SU-DHL-6 (cell line): ENCODE measurements around the gene INSM1.

Experiments used
- H2AFZ ChIP-seq: fragments of 200-600 bp; sonication (generic); 2 replicates; pipeline ENCODE4 v1.6.1; 2014; ENCODE audit warnings: low read depth, mild to moderate bottlenecking, moderate library complexity, mixed read lengths, antibody characterized with exemption, low read length; ENCODE audit not compliant: severe bottlenecking
- H3F3A ChIP-seq: fragments of 200-600 bp; shearing (Covaris generic); 2 replicates; pipeline ENCODE4 v1.6.0; 2016; ENCODE audit warnings: antibody characterized with exemption, mild to moderate bottlenecking; ENCODE audit not compliant: insufficient read depth
- H3K27ac ChIP-seq: fragments of 200-600 bp; sonication (generic); 2 replicates; pipeline ENCODE4 v1.5.1; 2016; ENCODE audit warnings: low read depth, mild to moderate bottlenecking, low read length, moderate library complexity, mixed read lengths
- H3K27me3 ChIP-seq: fragments of 200-600 bp; sonication (generic), shearing (Covaris generic); 2 replicates; pipeline ENCODE4 v1.6.0; 2014; ENCODE audit warnings: mild to moderate bottlenecking, low read length
- H3K36me3 ChIP-seq: fragments of 200-600 bp; sonication (generic); 2 replicates; pipeline ENCODE4 v1.6.1; 2014; ENCODE audit warnings: mild to moderate bottlenecking, low read length, mixed read lengths
- H3K4me2 ChIP-seq: fragments of 300-600, 200-600 bp; shearing (Covaris generic), sonication (generic); 2 replicates; pipeline ENCODE4 v1.6.0; 2014; ENCODE audit warnings: low read length, low read depth, mild to moderate bottlenecking; ENCODE audit not compliant: poor library complexity, severe bottlenecking
- H3K4me3 ChIP-seq: fragments of 200-600 bp; sonication (generic); 2 replicates; pipeline ENCODE4 v1.5.1; 2014; ENCODE audit warnings: antibody characterized with exemption, low read length, mild to moderate bottlenecking, mixed read lengths; ENCODE audit not compliant: insufficient read depth, poor library complexity, severe bottlenecking
- H3K79me2 ChIP-seq: fragments of 200-600 bp; sonication (generic); 2 replicates; pipeline ENCODE4 v1.6.1; 2014; ENCODE audit warnings: mild to moderate bottlenecking, low read length, moderate library complexity; ENCODE audit not compliant: insufficient read depth
- H3K9ac ChIP-seq: fragments of 200-600 bp; sonication (generic); 2 replicates; pipeline ENCODE4 v1.7.0; 2014; ENCODE audit warnings: mild to moderate bottlenecking, low read length
- H3K9me2 ChIP-seq: fragments of 200-600 bp; sonication (generic); replicated peaks from 2 replicates; pipeline ENCODE4 v1.6.1; 2014; ENCODE audit warnings: low read length; ENCODE audit not compliant: insufficient read depth
- H3K9me3 ChIP-seq: fragments of 200-600 bp; sonication (generic); 2 replicates; pipeline ENCODE4 v1.6.1; 2014; ENCODE audit warnings: low read length, mixed read lengths; ENCODE audit not compliant: insufficient read depth
- H4K20me1 ChIP-seq: fragments of 200-600 bp; sonication (generic); 2 replicates; pipeline ENCODE4 v1.6.1; 2014; ENCODE audit warnings: low read depth, mild to moderate bottlenecking, antibody characterized with exemption, low read length, moderate library complexity, mixed read lengths
- CTCF ChIP-seq: fragments of 200-600 bp; sonication (generic); IDR thresholded peaks from one replicate; pipeline ENCODE4 v1.5.1; 2017; ENCODE audit warnings: antibody characterized with exemption, mild to moderate bottlenecking, low read length, moderate library complexity; ENCODE audit not compliant: insufficient read depth, poor library complexity, severe bottlenecking
- EZH2phosphoT487 ChIP-seq: fragments of 200-600 bp; sonication (generic), shearing (Covaris generic); conservative IDR thresholded peaks from 2 replicates; pipeline ENCODE4 v1.6.1; 2018; ENCODE audit warnings: mild to moderate bottlenecking, antibody characterized with exemption, low read length, moderate library complexity, mixed read lengths

Gene INSM1

GRCh38 chr20:20331156-20331555, 36.7 kb upstream of the INSM1 start:
- Histone ChIP-seq H3K79me2 (no peaks in the 10 kb centered on the region), H3K36me3 (no peaks in the 10 kb centered on the region), H3K27ac (no peak overlapping the region), H3K4me3 (no peak overlapping the region), H3K4me2 (no peak overlapping the region), H3K9ac (no peak overlapping the region), H3F3A (no peaks in the 10 kb centered on the region), H3K9me3 (no peaks in the 10 kb centered on the region), H2AFZ (no peak overlapping the region), H3K27me3 (no peaks in the 10 kb centered on the region; the same call in 1 of the 2 replicates), H4K20me1 (no peaks in the 10 kb centered on the region), H3K9me2 (no peaks in the 10 kb centered on the region)
- no peak for TF ChIP-seq CTCF
- no peak for TF ChIP-seq EZH2phosphoT487

- TF ChIP-seq CTCF, result no peak
- no peak for TF ChIP-seq EZH2phosphoT487
- no peak overlapping the region for H3K9ac ChIP-seq
- H3K36me3 ChIP-seq, result no peaks in the 10 kb centered on the region
- no peak overlapping the region for H3K4me2 ChIP-seq
- H3F3A ChIP-seq, result no peaks in the 10 kb centered on the region
- no peaks in the 10 kb centered on the region for H3K9me3 ChIP-seq
- H4K20me1 ChIP-seq, result no peaks in the 10 kb centered on the region
- no peaks in the 10 kb centered on the region for H3K79me2 ChIP-seq
- H2AFZ ChIP-seq, result no peak overlapping the region
- no peaks in the 10 kb centered on the region; the same call in 1 of the 2 replicates for H3K27me3 ChIP-seq
- H3K4me3 ChIP-seq, result no peak overlapping the region
- no peak overlapping the region for H3K27ac ChIP-seq
- no peaks in the 10 kb centered on the region for H3K9me2 ChIP-seq
Observed at GRCh38 chr20:20331817-20332216, 36.1 kb upstream of the INSM1 start.

- Histone ChIP-seq H3K4me2 (no peak overlapping the region), H2AFZ (no peak overlapping the region), H3K9me3 (no peaks in the 10 kb centered on the region), H3K9me2 (no peaks in the 10 kb centered on the region), H3K27me3 (no peaks in the 10 kb centered on the region), H3K4me3 (no peak overlapping the region), H3K9ac (no peak overlapping the region), H3F3A (no peaks in the 10 kb centered on the region), H3K36me3 (no peaks in the 10 kb centered on the region), H3K27ac (no peak overlapping the region), H4K20me1 (no peaks in the 10 kb centered on the region), H3K79me2 (no peaks in the 10 kb centered on the region)
- no peak for TF ChIP-seq CTCF
- TF ChIP-seq EZH2phosphoT487, result no peak
Observed at GRCh38 chr20:20333866-20334265, 34.0 kb upstream of the INSM1 start.

- Histone ChIP-seq H3K4me2 (no peak overlapping the region), H3K27me3 (no peaks in the 10 kb centered on the region), H3K79me2 (no peaks in the 10 kb centered on the region), H3K9me3 (no peaks in the 10 kb centered on the region), H3K27ac (no peak overlapping the region), H2AFZ (no peak overlapping the region), H3K36me3 (no peaks in the 10 kb centered on the region), H3K9me2 (no peaks in the 10 kb centered on the region), H3K4me3 (no peak overlapping the region), H3K9ac (no peak overlapping the region), H3F3A (no peaks in the 10 kb centered on the region), H4K20me1 (no peaks in the 10 kb centered on the region)
- no peak for TF ChIP-seq EZH2phosphoT487
- no peak for TF ChIP-seq CTCF
Observed at GRCh38 chr20:20334489-20334888, 33.4 kb upstream of the INSM1 start.
